K562 (cell line): Measurements from ENCODE around the gene TRIM71. TPM values are rescaled to one million over a fixed set of nuclear protein-coding genes. Genes with fewer than 3 reads are reported as not detected.

ENCODE experiments used
- ATAC-seq: fragments of 200-7000 bp; cut with Tn5 transposase; 3 replicates; pipeline ENCODE4 v1.9.1; 2020; ENCODE audit warnings: moderate library complexity
- BruUV-seq: library from RNA; stranded (reverse); fragments of 400-500 nt; replicated peaks from 2 replicates; lab custom pipeline; 2021; lab: Mats Ljungman, UMichigan
- CTCF ChIA-PET: fragments of 300-600 bp; formaldehyde crosslinking; extraction: SDS; loops from one replicate; lab custom pipeline; 2021; ENCODE audit warnings: low intra/inter-chr PET ratio; lab: Yijun Ruan, JAX
- POLR2A ChIA-PET: fragments of 300-600, 350-650 bp; sonication (Branson Sonifier 250); formaldehyde crosslinking; extraction: SDS; loops from one replicate; lab custom pipeline; 2021; ENCODE audit warnings: antibody characterized with exemption, inconsistent platforms; lab: Yijun Ruan, JAX
- DNase-seq, 4 experiments: peaks; one replicate each; pipeline versions ENCODE4 v3.0.0 to v3.0.0-alpha.2; 2011 to 2018; ENCODE audit warnings: low spot score in 3 of 4, mixed read lengths in 3 of 4; ENCODE audit errors: extremely low read depth in 1 of 4
- FAIRE-seq: peaks from 2 replicates; lab custom pipeline; 2011; peaks lifted over from hg19 to GRCh38; lab: Jason Lieb, UNC
- H2AFZ ChIP-seq: 2 replicates; pipeline ENCODE4 v1.6.0; 2011; ENCODE audit warnings: low read depth, low read length, control low read depth, inconsistent platforms
- H3K27ac ChIP-seq: fragments of 200-600 bp; 3 replicates; pipeline ENCODE4 v1.8.0; 2011; ENCODE audit warnings: low read depth, mild to moderate bottlenecking, control low read depth, inconsistent platforms, low read length, moderate library complexity, mixed read lengths; ENCODE audit errors: extremely low read depth
- H3K27me3 ChIP-seq, 2 experiments: fragments of 300-600 bp in 1 of 2; 2 replicates in 1 of 2; 3 replicates in 1 of 2; pipeline versions ENCODE4 v1.6.0 to v1.8.0; 2011; ENCODE audit warnings: inconsistent platforms in 2 of 2, low read length in 2 of 2, mild to moderate bottlenecking in 1 of 2, mixed read lengths in 1 of 2, moderate library complexity in 1 of 2; ENCODE audit not compliant: control insufficient read depth in 2 of 2, insufficient read depth in 2 of 2
- H3K36me3 ChIP-seq: fragments of 300-600 bp; 3 replicates; pipeline ENCODE4 v1.8.0; 2011; ENCODE audit warnings: mild to moderate bottlenecking, low read length, inconsistent platforms; ENCODE audit not compliant: control insufficient read depth, insufficient read depth
- H3K4me1 ChIP-seq, 2 experiments: fragments of 200-600 bp in 1 of 2; replicated peaks in 1 of 2; 2 replicates in 1 of 2; 3 replicates in 1 of 2; pipeline versions ENCODE4 v1.5.1 to v1.8.0; 2011; ENCODE audit warnings: inconsistent platforms in 2 of 2, low read length in 2 of 2, mild to moderate bottlenecking in 1 of 2, mixed read lengths in 1 of 2, moderate library complexity in 1 of 2; ENCODE audit not compliant: control insufficient read depth in 2 of 2, insufficient read depth in 2 of 2
- H3K4me2 ChIP-seq: 2 replicates; pipeline ENCODE4 v1.6.1; 2011; ENCODE audit warnings: low read length, control low read depth, inconsistent platforms, mixed read lengths; ENCODE audit not compliant: insufficient read depth
- H3K4me3 ChIP-seq: fragments of 200-600 bp; sonication (generic), shearing (Covaris generic); 2 replicates; pipeline ENCODE4 v1.5.1; 2016; ENCODE audit warnings: control low read depth, inconsistent platforms
- H3K79me2 ChIP-seq: fragments of 200-600 bp; 3 replicates; pipeline ENCODE4 v1.8.0; 2011; ENCODE audit warnings: low read length, inconsistent platforms; ENCODE audit not compliant: control insufficient read depth, insufficient read depth
- H3K9ac ChIP-seq, 2 experiments: 2 replicates each; pipeline versions ENCODE4 v1.6.0 to v1.6.1; 2011; ENCODE audit warnings: low read depth in 2 of 2, low read length in 2 of 2, control low read depth in 1 of 2, inconsistent platforms in 1 of 2, mild to moderate bottlenecking in 1 of 2, mixed read lengths in 1 of 2; ENCODE audit not compliant: insufficient read depth in 1 of 2
- H3K9me1 ChIP-seq: one replicate; pipeline ENCODE4 v1.6.0; 2011; ENCODE audit warnings: inconsistent platforms, mild to moderate bottlenecking, low read length, moderate library complexity; ENCODE audit not compliant: control insufficient read depth, insufficient read depth
- H3K9me3 ChIP-seq: replicated peaks from 2 replicates; pipeline ENCODE4 v1.5.1; 2011; ENCODE audit warnings: low read depth, low read length, inconsistent platforms; ENCODE audit not compliant: control insufficient read depth, insufficient read depth
- H4K20me1 ChIP-seq: replicated peaks from 2 replicates; pipeline ENCODE4 v1.6.1; 2011; ENCODE audit warnings: low read length, inconsistent platforms, mixed read lengths; ENCODE audit not compliant: control insufficient read depth, insufficient read depth
- ARNT ChIP-seq, 2 experiments: fragments of 450-650 bp; IDR thresholded peaks; 2 replicates each; pipeline ENCODE4 v1.6.1; 2016; ENCODE audit warnings: mild to moderate bottlenecking in 1 of 2
- BMI1 ChIP-seq: fragments of 150-350 bp; IDR thresholded peaks from 2 replicates; pipeline ENCODE4 v1.6.1; 2014; ENCODE audit warnings: low read length
- CBX8 ChIP-seq: fragments of 200-600 bp; sonication (generic); IDR thresholded peaks from 2 replicates; pipeline ENCODE4 v1.6.1; 2012; ENCODE audit warnings: borderline replicate concordance, mixed run types, low read depth, mild to moderate bottlenecking, moderate library complexity, mixed read lengths, low read length, control low read depth, inconsistent platforms; ENCODE audit not compliant: poor library complexity, severe bottlenecking; ENCODE audit errors: extremely low read depth
- ZNF76 ChIP-seq: fragments of 250-450 bp; sonication (Bioruptor Pico); IDR thresholded peaks from 2 replicates; pipeline ENCODE4 v1.4.0; 2020; ENCODE audit warnings: mild to moderate bottlenecking, moderate library complexity, borderline replicate concordance
- WGBS: fragments of 100-300 bp; shearing (Covaris generic); methylation state at CpG from one replicate; pipeline ENCODE4 v1.1.6; 2016; ENCODE audit warnings: low coverage, mixed read lengths; ENCODE audit not compliant: insufficient coverage; ENCODE audit errors: missing lambda C conversion rate; 5-methylcytosine and 5-hydroxymethylcytosine counted together
- in situ Hi-C: fragments of 300-500 bp; cut with MboI; formaldehyde crosslinking; loops from 4 replicates; pipeline ENCODE4 v1.15.0; 2018; ENCODE audit warnings: inconsistent platforms, mixed read lengths
- intact Hi-C: fragments of 100-400 bp; cut with micrococcal nuclease; formaldehyde crosslinking; loops from 2 replicates; pipeline ENCODE4 v1.14.2; 2022
- polyA plus RNA-seq, 8 experiments: library from polyadenylated mRNA; depleted of rRNA in 4 of 8; stranded (reverse) in 5 of 8; unstranded in 3 of 8; fragments of >200 nt; fragmentation: Nextera tagmentation in 2 of 8; fragmentation: Illumina TruSeq in 1 of 8; extraction: Ambion mirVana in 2 of 8; extraction: Trizol in 1 of 8; gene quantifications; 2 replicates each; pipeline versions ENCODE4 v1.2.1 to v1.2.3, GENCODE V29; 2011 to 2014; ENCODE audit warnings: inconsistent platforms in 1 of 8, missing spikeins in 1 of 8
- total RNA-seq, 7 experiments: library from RNA; depleted of rRNA in 6 of 7; stranded (reverse); fragments of >200 nt in 6 of 7; fragmentation: Illumina TruSeq in 2 of 7; extraction: Trizol in 2 of 7; gene quantifications; 2 replicates each; pipeline versions ENCODE4 v1.2.1 to v1.2.3, GENCODE V29; 2011 to 2021; ENCODE audit warnings: low replicate concordance in 1 of 7
- TF ChIP-seq, protein P1 (sequence below): fragments of 250-450 bp; sonication (Bioruptor Pico); IDR thresholded peaks from 2 replicates; pipeline ENCODE4 v1.9.0; 2021; ENCODE audit warnings: mild to moderate bottlenecking, inconsistent platforms
- TF ChIP-seq, protein P2 (sequence below): fragments of 450-650 bp; IDR thresholded peaks from 2 replicates; pipeline ENCODE4 v1.6.1; 2016; ENCODE audit warnings: borderline replicate concordance

Gene TRIM71
- total and polyA plus RNA-seq, 9 of the 15 experiments (the other 6 are each of a cell fraction or from before 2014, with no cell fraction given), result 0.04 to 0.11 TPM; not detected in 7

DNA sequence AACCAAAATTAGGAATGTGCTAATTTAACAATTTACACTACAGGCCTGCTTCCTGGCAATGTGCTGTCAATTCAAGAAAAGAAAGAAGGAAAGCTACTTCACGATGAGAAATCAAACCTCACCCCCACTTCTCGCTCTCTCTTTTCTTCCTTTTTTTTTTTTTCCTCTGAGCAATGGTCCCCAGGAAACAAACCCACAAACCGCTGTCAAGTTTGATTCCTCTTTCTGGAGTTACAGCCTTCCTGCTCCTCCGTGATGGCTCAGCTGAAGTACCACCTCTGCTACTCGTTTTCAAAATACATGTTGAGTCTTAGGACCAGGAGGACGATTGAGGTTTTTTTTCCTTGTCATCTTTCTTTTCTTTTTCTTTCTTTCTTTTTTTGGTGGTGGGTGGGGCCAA, 3.4 kb upstream of the TRIM71 start:
- no TSS peak for BruUV-seq
- Histone ChIP-seq H3K9me1 (no peaks in the 10 kb centered on the region), H3K4me1 (peaks cover 0 to 9% of the 10 kb centered on the region in 2 experiments; a peak in 2 of 5 replicates)
- WGBS, result 3% methylated on average over 5 of the region's 6 CpGs
- TF ChIP-seq BMI1 (0 out of 2 replicates have a peak, but pooled peaks have one; percentile 44), ARNT (IDR thresholded peaks at IDR 0.05) (no peak)
- TF ChIP-seq, all 486 proteins: peak for 1
- no peak overlapping the region for H2AFZ ChIP-seq
- peaks cover 5% of the 10 kb centered on the region; the same call in 1 of the 2 replicates for H3K9me3 ChIP-seq
- FAIRE-seq (no peak), ATAC-seq (no peak), DNase-seq (no peak)
- H3K27me3 ChIP-seq, result peaks cover 15 to 36% of the 10 kb centered on the region in 2 experiments
- H3K27ac ChIP-seq, result no peak overlapping the region
- H3K4me2 ChIP-seq, result no peak overlapping the region
- H3K4me3 ChIP-seq, result no peak overlapping the region
- H3K9ac ChIP-seq, result no peak overlapping the region
- POLR2A ChIA-PET, result interaction anchor here (0.5 to 1.7 kb wide), 4 partner anchors 10 to 94 kb away, joined by 3 to 4 read pairs (median 4); no protein-coding TSS in a partner anchor
- H4K20me1 ChIP-seq, result no peaks in the 10 kb centered on the region
- no peaks in the 10 kb centered on the region for H3K79me2 ChIP-seq
- intact Hi-C loops, result no loop called here
- H3K36me3 ChIP-seq, result no peaks in the 10 kb centered on the region
- CTCF ChIA-PET, result no interaction called here
- in situ Hi-C loops, result no loop called here

DNA sequence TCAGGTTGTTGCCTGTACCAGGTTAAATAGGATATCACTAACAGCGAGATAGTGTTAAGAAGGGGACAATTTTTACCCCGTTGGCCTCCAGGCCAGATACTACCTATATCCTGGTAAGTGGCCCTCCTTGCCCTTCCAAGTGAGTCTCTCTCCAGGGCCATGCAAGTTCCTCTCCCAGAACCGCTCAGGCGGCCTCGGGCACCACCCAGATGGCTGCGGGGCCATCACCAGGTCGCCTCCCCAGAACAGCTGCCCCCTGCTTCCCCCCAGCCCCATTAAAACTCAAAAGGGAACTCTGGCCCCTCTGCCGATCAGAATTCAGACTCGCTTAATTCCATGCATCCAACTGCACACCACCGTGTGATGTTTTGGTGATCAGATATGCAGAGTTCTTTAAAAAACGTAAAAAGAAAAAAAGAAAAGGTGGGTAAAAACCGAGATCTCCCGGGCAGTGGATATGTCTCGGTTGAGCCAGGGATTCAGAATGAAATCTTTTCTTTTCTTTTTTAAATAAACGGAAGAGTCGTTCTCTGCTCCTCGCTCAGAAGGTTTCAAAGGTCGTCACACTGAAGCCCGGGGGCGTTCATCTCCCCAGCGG, 1.9 kb upstream of the TRIM71 start:
- FAIRE-seq (no peak), ATAC-seq (peak; percentile 43; the same call in 1 of the 3 replicates), DNase-seq (no peak)
- H3K9me3 ChIP-seq, result peaks cover 10% of the 10 kb centered on the region
- peaks cover 31 to 51% of the 10 kb centered on the region in 2 experiments for H3K27me3 ChIP-seq
- peaks cover 0 to 9% of the 10 kb centered on the region in 2 experiments; a peak in 2 of 5 replicates for H3K4me1 ChIP-seq
- no peaks in the 10 kb centered on the region for H3K79me2 ChIP-seq
- CTCF ChIA-PET, result no interaction called here
- no peak overlapping the region for H3K4me3 ChIP-seq
- no peak overlapping the region for H3K27ac ChIP-seq
- H3K4me2 ChIP-seq, result no peak overlapping the region
- no peaks in the 10 kb centered on the region for H4K20me1 ChIP-seq
- TF ChIP-seq, protein P1, sequence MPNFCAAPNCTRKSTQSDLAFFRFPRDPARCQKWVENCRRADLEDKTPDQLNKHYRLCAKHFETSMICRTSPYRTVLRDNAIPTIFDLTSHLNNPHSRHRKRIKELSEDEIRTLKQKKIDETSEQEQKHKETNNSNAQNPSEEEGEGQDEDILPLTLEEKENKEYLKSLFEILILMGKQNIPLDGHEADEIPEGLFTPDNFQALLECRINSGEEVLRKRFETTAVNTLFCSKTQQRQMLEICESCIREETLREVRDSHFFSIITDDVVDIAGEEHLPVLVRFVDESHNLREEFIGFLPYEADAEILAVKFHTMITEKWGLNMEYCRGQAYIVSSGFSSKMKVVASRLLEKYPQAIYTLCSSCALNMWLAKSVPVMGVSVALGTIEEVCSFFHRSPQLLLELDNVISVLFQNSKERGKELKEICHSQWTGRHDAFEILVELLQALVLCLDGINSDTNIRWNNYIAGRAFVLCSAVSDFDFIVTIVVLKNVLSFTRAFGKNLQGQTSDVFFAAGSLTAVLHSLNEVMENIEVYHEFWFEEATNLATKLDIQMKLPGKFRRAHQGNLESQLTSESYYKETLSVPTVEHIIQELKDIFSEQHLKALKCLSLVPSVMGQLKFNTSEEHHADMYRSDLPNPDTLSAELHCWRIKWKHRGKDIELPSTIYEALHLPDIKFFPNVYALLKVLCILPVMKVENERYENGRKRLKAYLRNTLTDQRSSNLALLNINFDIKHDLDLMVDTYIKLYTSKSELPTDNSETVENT (CRISPR knock-in tag), result no peak
- TF ChIP-seq CBX8 (peak; percentile 26), ZNF76 (CRISPR knock-in tag) (no peak)
- TF ChIP-seq, protein P2, sequence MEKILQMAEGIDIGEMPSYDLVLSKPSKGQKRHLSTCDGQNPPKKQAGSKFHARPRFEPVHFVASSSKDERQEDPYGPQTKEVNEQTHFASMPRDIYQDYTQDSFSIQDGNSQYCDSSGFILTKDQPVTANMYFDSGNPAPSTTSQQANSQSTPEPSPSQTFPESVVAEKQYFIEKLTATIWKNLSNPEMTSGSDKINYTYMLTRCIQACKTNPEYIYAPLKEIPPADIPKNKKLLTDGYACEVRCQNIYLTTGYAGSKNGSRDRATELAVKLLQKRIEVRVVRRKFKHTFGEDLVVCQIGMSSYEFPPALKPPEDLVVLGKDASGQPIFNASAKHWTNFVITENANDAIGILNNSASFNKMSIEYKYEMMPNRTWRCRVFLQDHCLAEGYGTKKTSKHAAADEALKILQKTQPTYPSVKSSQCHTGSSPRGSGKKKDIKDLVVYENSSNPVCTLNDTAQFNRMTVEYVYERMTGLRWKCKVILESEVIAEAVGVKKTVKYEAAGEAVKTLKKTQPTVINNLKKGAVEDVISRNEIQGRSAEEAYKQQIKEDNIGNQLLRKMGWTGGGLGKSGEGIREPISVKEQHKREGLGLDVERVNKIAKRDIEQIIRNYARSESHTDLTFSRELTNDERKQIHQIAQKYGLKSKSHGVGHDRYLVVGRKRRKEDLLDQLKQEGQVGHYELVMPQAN, result no peak
- intact Hi-C loops (no loop called here), in situ Hi-C loops (no loop called here)
- 5% methylated on average over 21 of the region's 21 CpGs for WGBS
- POLR2A ChIA-PET, result interaction anchor here (1.1 kb wide), 1 partner anchor 11 kb away, joined by 3 read pairs; no protein-coding TSS in a partner anchor
- no peaks in the 10 kb centered on the region for H3K36me3 ChIP-seq
- no TSS peak for BruUV-seq
- H3K9ac ChIP-seq, result no peak overlapping the region
- H2AFZ ChIP-seq, result no peak overlapping the region
- H3K9me1 ChIP-seq, result no peaks in the 10 kb centered on the region
